Coronary artery (tissue), 2 donors: Measurements from ENCODE around the gene MAP3K6.

Experiments used
- DNase-seq: peaks from one replicate; pipeline ENCODE4 v3.0.0-alpha.2; 2017; ENCODE audit warnings: low spot score
- H3K27ac ChIP-seq, 2 donors: fragments of 200-600 bp; sonication (generic); one replicate each; pipeline ENCODE4 v1.5.1; 2016 to 2019
- H3K4me3 ChIP-seq: fragments of 200-600 bp; sonication (generic); 2 replicates; pipeline ENCODE4 v1.5.1; 2016; ENCODE audit warnings: mild to moderate bottlenecking, moderate library complexity
- CTCF ChIP-seq: fragments of 200-600 bp; sonication (generic); IDR thresholded peaks from one replicate; pipeline ENCODE4 v1.5.1; 2019; ENCODE audit warnings: antibody characterized with exemption

The MAP3K6 gene

DNA sequence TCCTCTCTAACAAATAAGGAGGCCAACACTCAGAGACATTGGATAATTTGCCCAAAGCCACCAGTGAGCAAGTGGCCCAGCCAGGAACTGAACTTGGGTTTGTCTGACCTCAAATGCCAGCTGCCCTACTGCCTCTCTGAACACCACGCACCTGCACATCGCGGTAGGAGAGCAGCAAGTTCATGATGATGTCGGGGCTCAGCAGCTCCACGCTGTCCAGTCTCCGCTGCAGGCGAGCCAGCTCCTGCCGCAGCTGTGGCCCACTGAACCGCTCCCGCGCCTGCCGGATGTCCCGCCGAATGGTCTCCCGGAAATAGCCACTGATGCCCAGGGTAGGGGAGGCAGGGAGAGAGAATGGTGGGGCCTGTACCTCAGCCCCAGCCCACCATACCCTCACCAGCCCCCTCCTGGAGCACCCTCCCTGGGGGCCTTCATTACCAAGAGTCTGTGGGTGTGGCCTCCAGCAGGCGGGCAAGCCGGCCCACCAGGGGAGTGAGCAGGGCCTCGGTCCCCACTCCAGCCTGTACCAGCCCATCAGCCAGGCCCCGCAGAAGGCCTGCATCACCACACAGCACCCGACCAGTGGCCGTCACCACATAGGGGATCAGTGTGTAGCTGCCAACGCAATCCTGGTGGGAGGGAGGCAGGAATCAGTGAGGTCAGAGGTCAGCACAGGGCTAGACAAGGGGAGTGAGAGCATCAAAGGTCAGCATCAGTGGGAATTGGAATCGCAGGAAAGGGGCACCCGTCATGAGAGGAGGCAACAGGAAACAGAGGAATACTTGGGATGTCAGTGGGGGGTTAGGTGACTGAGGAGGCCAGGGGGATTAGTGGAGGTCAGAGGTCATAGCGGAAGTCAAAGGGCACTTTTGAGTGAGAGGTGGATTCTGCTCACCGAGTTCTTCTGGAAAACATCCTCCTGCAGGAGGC, 2.7 kb downstream of the MAP3K6 start:
- H3K4me3 ChIP-seq: peak overlapping the region; percentile 90
- peak overlapping the region in 1 of 2 donors; percentile 99 for H3K27ac ChIP-seq
- no peak for TF ChIP-seq CTCF
- DNase-seq: no peak

- H3K4me3 ChIP-seq: no peak overlapping the region
- TF ChIP-seq CTCF: no peak
- no peak for DNase-seq
- no peak overlapping the region for H3K27ac ChIP-seq
These were observed 5.2 kb downstream of the MAP3K6 start for GRCh38 chr1:27361553-27361952.

DNA sequence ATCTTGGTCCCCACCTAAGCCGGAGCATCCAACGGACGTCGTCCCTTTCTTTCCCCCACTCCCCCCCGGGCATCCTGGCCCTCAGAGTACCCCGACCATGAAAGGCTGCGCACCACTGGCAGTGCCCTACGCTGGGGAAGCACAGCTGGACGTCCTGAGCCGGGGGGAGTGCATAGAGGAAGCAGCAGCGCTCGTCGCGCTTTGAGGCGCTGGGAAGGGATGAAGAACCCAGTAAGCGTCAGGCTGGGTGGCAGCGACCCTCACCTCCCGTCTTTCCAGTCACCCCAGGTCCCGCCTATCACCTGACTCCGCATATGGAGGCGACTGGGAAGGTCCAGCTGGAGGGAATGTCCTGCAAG, 5.7 kb downstream of the MAP3K6 start:
- no peak for DNase-seq
- TF ChIP-seq CTCF: no peak
- Histone ChIP-seq H3K27ac (no peak overlapping the region), H3K4me3 (no peak overlapping the region)

- DNase-seq: no peak
- no peak overlapping the region for H3K27ac ChIP-seq
- TF ChIP-seq CTCF: no peak
These were observed 6.4 kb downstream of the MAP3K6 start for GRCh38 chr1:27360159-27361043.

GRCh38 chr1:27359822-27360158, 7.0 kb downstream of the MAP3K6 start:
- H3K27ac ChIP-seq: no peak overlapping the region
- no peak overlapping the region for H3K4me3 ChIP-seq
- DNase-seq: no peak
- TF ChIP-seq CTCF: no peak

More at GRCh38 chr1:27360159-27361043, 6.4 kb downstream of the MAP3K6 start:
- H3K4me3 ChIP-seq: peak overlapping the region; percentile 37

DNA sequence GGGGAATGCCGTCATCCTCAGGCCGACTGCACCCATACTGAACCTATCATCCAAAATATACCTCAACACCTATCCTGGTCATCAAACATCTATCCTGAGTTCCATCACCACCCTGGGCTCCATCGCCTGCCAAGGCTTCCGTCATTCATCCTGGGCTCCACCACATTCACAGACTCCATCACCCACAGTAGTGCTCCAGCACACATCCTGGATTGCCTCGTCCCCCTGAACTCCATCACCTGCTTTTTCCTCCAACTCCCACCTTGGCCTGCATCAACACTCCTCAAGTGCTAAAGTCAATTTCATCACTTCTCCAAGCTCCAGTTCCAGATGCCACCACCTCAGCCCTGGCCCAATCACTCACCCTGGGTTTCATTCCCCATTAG, 7.8 kb downstream of the MAP3K6 start:
- no peak overlapping the region for H3K27ac ChIP-seq
- TF ChIP-seq CTCF: no peak
- H3K4me3 ChIP-seq: no peak overlapping the region
- no peak for DNase-seq
